ENCODE data around the gene SNAPC4.
"Not testable (repeated sequence)": the region's sequence is repeated elsewhere in the genome, so short reads cannot be mapped to it uniquely, and the experiment has no call there.

Gene SNAPC4

DNA sequence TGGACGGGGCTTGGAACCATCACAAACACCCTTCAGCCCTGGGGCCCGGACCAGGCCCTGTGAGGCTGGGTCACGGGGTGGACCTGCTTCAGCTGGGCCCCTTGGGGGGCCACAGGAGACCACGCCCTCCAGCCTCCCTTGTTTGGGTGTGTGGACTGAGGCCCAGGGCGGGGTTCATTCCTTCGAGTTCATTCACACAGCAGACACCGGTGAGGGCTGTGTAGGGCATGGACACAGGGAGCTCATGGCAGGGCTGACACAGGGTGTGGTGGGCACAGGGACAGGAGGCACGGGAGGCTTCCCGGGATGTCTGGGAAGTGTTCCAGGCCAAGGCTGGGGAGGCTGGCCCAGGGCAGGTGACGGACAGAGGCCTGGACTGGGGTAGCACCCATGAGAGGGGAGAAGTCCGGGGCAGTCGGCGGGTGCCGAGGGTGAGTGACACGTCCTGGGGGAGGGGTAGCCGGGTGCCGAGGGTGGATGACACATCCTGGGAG lies 45.3 kb downstream of the SNAPC4 start:
- DNase-seq: no peak

DNA sequence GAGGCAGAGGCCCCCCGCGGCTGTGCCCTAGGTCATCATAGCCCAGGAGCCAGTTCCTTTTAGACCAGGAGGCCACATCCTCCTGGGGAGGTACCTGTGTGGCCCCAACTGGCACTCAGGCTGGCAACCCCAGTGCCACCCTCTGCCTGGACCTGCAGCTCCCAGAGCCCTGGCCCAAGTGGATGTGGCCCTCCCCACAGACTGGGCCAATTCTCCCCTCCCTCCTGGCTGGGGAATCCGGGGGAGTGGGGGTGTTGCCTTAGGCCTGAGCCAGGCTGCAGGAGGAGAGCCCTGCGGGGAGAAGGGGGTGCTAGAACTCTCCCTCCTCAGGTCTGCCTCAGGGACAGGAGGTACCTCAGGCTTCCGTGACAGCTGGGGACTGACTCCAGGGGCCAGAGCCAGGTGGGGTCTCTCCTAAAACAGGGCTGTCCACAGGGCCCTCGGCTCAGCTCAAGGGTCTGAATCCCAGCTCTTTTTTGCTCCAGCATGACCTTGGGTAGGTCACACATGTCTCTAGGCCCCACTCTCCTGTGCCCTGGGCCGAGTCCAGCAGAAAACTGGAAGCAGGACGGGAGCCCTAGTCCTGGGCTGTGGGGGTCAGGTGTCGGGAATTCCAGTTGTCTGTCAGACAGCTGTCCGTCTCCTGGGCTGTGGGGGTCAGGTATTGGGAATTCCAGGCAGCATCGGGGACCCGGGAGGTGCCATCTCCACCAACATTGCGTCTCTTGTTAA lies 46.0 kb downstream of the SNAPC4 start:
- no peak for DNase-seq

DNA sequence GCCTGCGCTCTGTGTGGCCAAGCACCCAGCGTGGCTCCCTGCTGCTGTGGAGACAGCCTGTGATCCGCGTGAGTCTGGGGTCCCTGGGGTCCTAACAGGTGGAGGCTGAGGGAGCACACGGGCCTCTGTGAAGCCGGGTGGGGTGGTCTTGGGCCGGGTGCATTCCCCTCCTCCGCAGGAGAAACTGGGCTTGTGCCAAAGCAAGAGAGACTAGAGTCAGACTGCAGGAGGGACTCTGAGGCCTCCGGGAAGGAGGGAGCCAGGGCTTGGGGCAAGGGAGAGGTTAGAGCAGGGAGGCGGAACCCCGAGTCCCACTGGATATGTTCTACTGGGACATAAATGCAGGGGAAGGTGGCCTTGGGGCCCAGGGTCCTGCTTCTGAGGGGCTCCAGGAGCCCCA lies 46.9 kb downstream of the SNAPC4 start:
- DNase-seq: no peak

DNA sequence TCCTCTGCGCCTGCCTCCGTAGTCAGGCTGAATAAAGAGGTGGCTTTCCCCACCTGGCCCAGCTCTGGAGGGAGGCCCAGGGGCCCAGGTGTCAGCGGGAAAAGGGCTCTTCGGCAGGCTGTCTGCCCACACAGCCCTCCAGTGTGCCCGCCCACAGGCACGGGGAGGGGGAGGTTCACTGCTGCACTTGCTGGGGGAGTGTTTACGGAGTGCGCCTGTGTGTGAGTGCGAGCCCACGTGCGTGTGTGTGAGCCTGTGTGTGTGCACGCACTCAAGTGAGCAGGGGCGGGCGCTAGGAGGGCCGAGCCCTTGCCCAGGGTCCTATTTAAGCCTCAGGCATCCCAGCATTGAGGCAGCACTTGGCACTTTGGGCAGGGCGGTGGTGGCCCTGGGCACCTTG lies 47.3 kb downstream of the SNAPC4 start:
- no peak for DNase-seq

DNA sequence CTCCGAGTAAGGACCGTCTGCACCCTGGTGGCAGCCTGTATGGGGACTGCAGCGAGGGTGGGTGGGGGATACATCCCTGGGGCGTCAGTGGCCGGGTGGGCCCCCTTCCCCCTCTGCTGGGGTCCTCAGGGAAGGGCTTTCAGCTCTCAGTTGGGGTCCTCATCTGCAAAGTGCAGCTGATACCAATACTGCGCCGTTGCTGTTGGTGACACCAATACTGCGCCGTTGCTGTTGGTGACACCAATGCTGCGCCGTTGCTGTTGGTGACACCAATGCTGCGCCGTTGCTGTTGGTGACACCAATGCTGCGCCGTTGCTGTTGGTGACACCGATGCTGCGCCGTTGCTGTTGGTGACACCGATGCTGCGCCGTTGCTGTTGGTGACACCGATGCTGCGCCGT lies 48.1 kb downstream of the SNAPC4 start:
- not testable (repeated sequence) for DNase-seq

DNA sequence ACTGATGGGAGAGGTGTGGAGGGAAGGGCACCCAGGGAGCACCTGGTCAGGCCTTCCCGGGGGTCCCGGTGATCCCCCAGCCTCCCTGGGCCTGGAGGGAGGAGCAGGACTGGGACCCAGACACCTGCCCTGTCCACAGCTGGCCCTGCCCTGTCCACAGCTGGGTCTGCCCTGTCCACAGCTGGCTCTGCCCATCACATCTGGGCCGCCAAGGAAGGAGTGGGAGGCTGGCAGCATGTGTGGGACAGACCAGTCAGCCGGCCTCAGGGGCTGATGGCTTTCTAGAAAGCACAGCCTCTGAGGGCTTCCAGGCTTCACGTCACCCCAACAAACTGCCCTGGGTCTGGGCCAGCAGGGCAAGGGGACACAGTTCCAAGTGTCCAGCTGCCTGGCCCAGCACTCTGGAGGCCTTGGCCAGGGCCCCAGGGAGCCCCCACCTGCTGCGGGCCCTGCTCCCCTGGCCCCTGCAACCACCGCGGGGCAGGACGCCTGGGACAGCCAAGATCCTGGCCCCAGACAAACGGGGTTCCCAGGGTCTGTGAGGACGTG lies 48.6 kb downstream of the SNAPC4 start:
- no peak for DNase-seq
